ENCODE results near the gene PARD3B. TPM values are rescaled to one million over a fixed set of nuclear protein-coding genes. Genes with fewer than 3 reads are reported as not detected.
"Not testable (repeated sequence)": the region's sequence is repeated elsewhere in the genome, so short reads cannot be mapped to it uniquely, and the experiment has no call there.

PARD3B gene
- total RNA-seq, 1 donor from 2014 or later, result 16.4 TPM

GRCh38 chr2:204542982-204543608, 2.2 kb upstream of the PARD3B start:
- DNase-seq (ENCODE audit: low read depth), result no peak

- DNase-seq (ENCODE audit: low read depth), result peak; percentile 21
Measured at GRCh38 chr2:204545861-204546735, 823 bp downstream of the PARD3B start.

DNA sequence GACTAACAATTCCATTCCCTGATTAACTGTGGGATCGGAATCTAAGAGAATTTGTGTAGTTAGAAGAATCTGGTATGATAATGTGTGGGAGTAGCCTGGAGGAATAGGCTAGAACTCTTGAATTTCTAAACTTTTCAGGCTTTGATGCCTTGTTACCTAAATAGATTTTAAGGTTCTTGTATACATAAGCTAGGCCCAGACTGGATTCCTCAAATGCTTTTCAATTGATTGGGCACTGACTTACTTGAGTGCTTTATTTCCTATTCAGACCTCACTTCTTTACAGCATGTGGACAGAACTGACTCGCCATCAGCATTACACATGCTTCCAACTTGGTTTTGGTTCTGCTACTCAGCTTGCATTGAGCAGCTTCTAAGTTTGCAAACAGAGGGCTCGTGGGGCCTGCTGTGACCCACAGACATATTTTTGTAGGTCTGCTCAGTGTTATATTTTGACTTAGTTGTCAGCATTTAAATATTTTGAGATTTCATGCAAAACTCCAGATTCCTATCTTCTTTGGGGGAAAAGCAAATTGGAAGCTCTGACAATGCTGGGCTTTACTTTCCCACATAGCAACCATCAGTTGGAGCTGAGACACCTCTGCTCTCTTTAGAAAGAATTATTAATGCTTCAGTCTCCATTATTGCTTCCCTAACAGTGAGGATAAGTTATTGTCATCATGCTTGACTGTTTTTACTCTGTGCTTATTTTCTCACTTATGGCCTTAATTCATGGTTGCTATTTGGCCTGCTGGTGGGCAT, 5.7 kb downstream of the PARD3B start:
- DNase-seq (ENCODE audit: low read depth), result peak; percentile 90

DNA sequence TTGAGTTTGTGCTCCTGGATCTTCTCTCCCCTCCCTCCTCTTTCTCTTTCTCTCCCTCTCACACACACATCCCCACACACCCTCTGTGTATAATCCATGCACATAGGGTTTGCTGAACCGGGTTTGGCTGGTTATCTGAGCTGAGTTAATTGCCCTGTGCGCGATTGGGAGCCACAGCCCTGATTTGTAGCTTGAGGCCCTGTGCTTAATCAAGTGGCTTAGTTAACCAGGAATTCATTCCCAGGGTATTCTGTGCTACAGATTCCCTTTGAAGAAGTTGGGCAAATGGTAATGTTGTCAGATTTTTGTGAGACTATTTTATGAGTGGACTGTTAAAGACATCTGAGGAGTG, 6.2 kb downstream of the PARD3B start:
- peak; percentile 47 for DNase-seq (ENCODE audit: low read depth)

DNA sequence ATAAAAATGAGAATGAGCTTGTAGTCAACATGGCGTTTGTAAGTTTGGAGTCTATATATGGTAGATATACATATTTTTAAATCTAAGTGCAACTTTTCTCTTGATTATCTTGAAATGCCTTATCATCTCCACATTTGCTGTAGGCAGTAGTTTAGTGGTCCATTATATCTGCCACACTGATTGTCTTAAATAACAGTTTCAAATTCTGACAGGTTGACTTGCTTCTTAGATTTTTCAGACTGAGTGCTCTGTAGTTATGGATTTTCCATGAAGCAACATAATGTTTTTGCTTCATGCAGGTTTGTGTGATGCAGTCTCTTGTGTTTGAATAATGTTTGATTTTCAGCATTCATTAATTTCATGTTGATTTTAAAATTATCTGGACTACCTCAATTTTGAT, 12.3 kb downstream of the PARD3B start:
- DNase-seq (ENCODE audit: low read depth), result no peak

GRCh38 chr2:204559358-204559757, 14.1 kb downstream of the PARD3B start:
- not testable (repeated sequence) for DNase-seq (ENCODE audit: low read depth)

DNA sequence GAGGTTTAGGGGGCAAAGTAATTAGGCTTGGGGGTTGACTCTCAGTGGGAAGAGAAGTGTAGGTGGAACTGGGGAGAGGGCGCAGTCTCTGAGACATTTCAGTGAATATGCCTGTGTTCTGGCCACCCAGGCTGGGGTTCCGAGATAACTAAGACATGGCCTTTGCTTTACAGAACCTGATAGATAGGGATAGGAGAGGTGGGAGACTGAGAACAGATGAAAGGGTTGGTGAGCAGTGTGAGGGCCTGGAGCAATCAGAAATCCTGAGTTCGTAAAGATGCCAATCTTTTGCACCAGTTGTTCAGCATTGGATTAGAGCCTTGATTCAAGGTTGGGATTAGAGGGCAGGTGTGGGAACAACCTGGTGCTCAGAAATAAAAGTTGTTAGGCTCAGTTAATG, 15.6 kb downstream of the PARD3B start:
- no peak for DNase-seq (ENCODE audit: low read depth)

GRCh38 chr2:204561771-204562170, 16.5 kb downstream of the PARD3B start:
- no peak for DNase-seq (ENCODE audit: low read depth)

- no peak for DNase-seq (ENCODE audit: low read depth)
Measured at GRCh38 chr2:204566439-204566838, 21.2 kb downstream of the PARD3B start.

- no peak for DNase-seq (ENCODE audit: low read depth)
Measured at GRCh38 chr2:204570421-204570820, 25.1 kb downstream of the PARD3B start.

GRCh38 chr2:204571041-204571440, 25.8 kb downstream of the PARD3B start:
- DNase-seq (ENCODE audit: low read depth), result no peak

GRCh38 chr2:204571911-204572310, 26.6 kb downstream of the PARD3B start:
- no peak for DNase-seq (ENCODE audit: low read depth)

- no peak for DNase-seq (ENCODE audit: low read depth)
Measured at GRCh38 chr2:204573221-204573620, 27.9 kb downstream of the PARD3B start.

DNA sequence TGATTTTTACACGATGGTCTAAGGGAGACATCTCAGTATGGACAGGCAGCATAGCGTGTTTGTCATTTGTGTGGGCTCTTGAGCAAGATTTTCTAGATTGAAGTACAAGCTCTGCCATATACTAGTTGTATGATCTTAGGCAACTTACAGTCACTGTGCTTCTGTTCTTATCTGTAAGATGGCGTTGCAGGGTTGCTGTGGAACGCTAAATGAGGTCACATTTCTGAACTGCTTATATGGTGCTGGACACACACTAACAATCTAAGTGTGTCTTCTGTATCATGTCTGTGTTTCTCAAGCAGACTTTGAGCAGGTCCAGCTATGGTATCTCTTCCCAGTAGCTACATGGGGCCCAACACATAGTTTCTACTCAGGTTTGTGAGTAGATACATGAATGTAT, 29.2 kb downstream of the PARD3B start:
- no peak for DNase-seq (ENCODE audit: low read depth)

- DNase-seq (ENCODE audit: low read depth), result no peak
Measured at GRCh38 chr2:204575463-204575862, 30.2 kb downstream of the PARD3B start.

DNA sequence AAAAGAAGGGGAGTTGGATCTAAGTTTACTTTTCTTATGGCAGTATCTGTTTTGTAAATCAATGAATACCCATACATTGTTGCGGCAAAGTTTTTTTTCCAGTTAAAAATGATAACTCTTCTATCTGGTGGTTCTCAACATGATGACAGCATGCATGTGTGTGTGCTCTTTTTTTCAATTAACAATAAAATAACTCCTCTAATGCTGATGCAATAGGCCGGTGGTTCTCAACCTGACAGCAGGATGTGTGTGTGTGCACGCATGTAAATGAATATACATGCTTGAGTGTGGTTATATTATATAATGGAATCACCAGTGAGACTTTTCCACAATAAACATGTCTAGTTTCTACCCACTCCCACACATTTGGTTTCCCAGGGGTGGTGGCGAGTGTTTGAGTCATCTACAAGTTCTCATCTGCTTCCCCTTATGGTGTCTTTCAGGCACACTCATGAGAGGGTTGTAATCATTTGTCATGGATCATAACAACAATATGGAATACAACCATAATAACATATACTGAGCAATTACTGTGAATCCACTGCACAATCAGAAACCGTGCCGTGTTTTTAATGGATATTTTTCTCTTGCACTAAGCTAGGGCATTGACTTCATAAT, 31.2 kb downstream of the PARD3B start:
- DNase-seq (ENCODE audit: low read depth), result no peak

DNA sequence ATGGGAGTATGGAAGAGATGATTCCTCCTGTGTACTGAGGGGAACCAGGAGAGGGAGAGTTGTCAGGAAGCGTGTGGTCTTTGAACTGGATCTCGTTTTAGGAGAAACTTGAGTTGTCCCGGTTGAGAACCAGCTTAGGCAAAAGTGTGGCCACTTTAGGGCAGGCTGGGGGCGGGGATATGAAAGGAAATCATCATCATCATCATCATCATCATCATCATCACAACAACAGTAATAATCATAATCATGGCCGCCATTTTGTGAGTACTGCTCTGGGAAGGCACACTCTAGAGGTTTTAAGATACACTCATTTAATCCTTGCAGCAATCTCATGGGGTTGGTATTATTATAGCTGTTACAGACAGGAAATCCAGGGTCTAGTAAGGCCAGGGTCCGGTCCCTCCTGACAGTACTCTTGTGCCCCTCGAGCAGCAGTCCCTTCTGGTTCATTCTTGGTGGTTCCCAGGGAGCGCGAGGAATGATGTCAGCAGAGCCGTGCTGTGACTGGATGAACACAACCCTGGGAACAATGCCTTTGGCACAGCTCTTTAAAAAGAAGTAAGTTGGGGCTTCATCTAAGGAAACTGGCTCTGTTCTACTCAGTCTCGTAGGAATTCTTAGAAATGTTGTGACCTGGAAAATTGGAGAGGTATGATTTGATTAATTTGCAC, 33.8 kb downstream of the PARD3B start:
- DNase-seq (ENCODE audit: low read depth), result no peak

DNA sequence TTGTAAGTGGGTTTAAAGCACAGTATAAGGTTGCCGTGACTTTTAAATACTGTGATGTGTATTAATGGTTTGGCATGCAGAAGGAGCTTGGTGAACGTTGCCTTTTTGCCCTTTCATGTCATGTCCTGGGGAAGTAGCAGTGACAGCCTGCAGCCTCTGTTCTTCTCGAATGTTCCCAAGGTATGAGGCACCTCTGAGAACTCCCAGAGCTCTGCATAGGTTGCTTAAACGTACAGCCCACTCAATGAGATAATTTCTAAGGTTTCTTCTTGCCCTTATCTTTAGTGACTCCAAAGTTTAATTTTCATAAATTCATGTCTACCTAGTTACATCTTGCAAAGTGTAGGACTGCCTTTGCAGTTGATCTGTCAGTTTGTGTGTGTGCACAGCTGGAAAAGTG, 36.7 kb downstream of the PARD3B start:
- DNase-seq (ENCODE audit: low read depth), result no peak

GRCh38 chr2:204583773-204584172, 38.5 kb downstream of the PARD3B start:
- peak; percentile 11 for DNase-seq (ENCODE audit: low read depth)

DNA sequence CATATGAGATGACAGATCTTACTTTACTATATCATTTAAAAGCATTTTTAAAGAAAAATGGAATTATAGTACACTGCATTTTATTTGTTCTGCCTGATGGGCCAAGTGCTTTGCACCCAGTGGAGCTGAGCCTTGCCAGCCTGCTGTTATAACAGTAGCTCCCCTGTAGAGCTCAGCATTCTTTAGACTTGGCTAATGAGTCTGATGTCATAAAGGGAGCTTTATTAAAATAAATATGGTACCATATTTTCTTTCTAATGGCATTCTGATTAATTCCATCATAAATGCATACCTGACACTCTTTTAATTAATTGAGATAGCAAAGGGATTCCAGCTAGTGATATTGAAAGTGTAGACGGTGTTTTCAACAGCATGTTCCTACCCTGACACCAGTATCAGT, 40.7 kb downstream of the PARD3B start:
- no peak for DNase-seq (ENCODE audit: low read depth)

DNA sequence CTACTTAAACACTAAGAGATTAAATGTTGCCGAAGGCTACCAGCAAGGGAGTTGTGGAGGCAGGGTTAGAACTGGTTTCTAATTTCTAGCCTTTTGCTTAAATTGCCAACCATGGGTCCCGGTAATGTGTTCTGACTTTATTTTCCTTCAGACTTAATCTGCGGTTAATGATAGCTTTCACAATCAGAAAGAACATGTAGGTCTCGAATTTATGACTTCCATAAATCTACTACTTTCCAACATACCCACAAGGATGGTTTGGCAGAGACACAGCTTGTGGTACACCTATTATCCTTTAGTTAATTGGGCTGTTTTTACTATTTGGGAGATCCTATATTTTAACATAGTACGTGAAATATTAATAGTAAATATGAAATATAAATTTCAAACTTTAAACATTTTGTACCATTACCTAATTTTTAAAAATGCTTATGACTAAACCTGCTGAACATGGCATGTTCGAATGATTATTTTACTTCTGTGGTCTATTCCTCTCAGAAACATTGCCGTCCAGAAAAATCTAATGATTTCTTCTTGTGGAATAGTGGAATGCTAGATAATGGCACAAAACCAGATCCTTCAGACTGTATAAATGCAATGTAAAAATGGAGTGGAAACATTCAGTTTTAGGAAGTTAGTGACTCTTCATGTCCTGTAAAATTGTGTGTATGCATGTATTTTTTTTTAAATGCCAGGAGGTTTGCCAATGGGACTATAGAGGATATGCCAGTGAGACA, 41.3 kb downstream of the PARD3B start:
- DNase-seq (ENCODE audit: low read depth), result no peak
